Measurements from ENCODE around the gene KCNQ1OT1. TPM values are rescaled to one million over a fixed set of nuclear protein-coding genes. Genes with fewer than 3 reads are reported as not detected.

Gene KCNQ1OT1
- total RNA-seq, 1 donor from 2014 or later, result 0.53 TPM

GRCh38 chr11:2612884-2613571 is 86.8 kb downstream of the KCNQ1OT1 start:
- DNase-seq (ENCODE audit: low read depth, low spot score), result no peak

GRCh38 chr11:2609345-2609744 is 90.4 kb downstream of the KCNQ1OT1 start:
- DNase-seq (ENCODE audit: low read depth, low spot score), result no peak

GRCh38 chr11:2599561-2600189 is 100.1 kb downstream of the KCNQ1OT1 start:
- no peak for DNase-seq (ENCODE audit: low read depth, low spot score)

GRCh38 chr11:2595204-2595603 is 104.6 kb downstream of the KCNQ1OT1 start:
- no peak for DNase-seq (ENCODE audit: low read depth, low spot score)

- no peak for DNase-seq (ENCODE audit: low read depth, low spot score)
These were observed 105.5 kb downstream of the KCNQ1OT1 start for GRCh38 chr11:2594267-2594666.

GRCh38 chr11:2593393-2593950 is 106.3 kb downstream of the KCNQ1OT1 start:
- no peak for DNase-seq (ENCODE audit: low read depth, low spot score)

- no peak for DNase-seq (ENCODE audit: low read depth, low spot score)
These were observed 107.0 kb downstream of the KCNQ1OT1 start for GRCh38 chr11:2592559-2593392.

GRCh38 chr11:2591805-2592204 is 108.0 kb downstream of the KCNQ1OT1 start:
- no peak for DNase-seq (ENCODE audit: low read depth, low spot score)

- DNase-seq (ENCODE audit: low read depth, low spot score), result no peak
These were observed 108.6 kb downstream of the KCNQ1OT1 start for GRCh38 chr11:2590965-2591754.

GRCh38 chr11:2590131-2590964 is 109.4 kb downstream of the KCNQ1OT1 start:
- no peak for DNase-seq (ENCODE audit: low read depth, low spot score)

- no peak for DNase-seq (ENCODE audit: low read depth, low spot score)
These were observed 110.3 kb downstream of the KCNQ1OT1 start for GRCh38 chr11:2589538-2589934.

GRCh38 chr11:2588809-2589537 is 110.8 kb downstream of the KCNQ1OT1 start:
- no peak for DNase-seq (ENCODE audit: low read depth, low spot score)

- no peak for DNase-seq (ENCODE audit: low read depth, low spot score)
These were observed 111.6 kb downstream of the KCNQ1OT1 start for GRCh38 chr11:2587976-2588748.

- no peak for DNase-seq (ENCODE audit: low read depth, low spot score)
These were observed 112.5 kb downstream of the KCNQ1OT1 start for GRCh38 chr11:2587132-2587930.

- no peak for DNase-seq (ENCODE audit: low read depth, low spot score)
These were observed 113.0 kb downstream of the KCNQ1OT1 start for GRCh38 chr11:2586793-2587131.

- no peak for DNase-seq (ENCODE audit: low read depth, low spot score)
These were observed 113.6 kb downstream of the KCNQ1OT1 start for GRCh38 chr11:2586087-2586792.

GRCh38 chr11:2585566-2586086 is 114.2 kb downstream of the KCNQ1OT1 start:
- DNase-seq (ENCODE audit: low read depth, low spot score), result no peak
